K562 (cell line): ENCODE measurements around the gene ASB10. TPM values are rescaled to one million over a fixed set of nuclear protein-coding genes. Genes with fewer than 3 reads are reported as not detected.

Source experiments
- ATF7 ChIP-seq: fragments of 450-650 bp; IDR thresholded peaks from 2 replicates; pipeline ENCODE4 v1.7.1; 2014; ENCODE audit warnings: mild to moderate bottlenecking, moderate library complexity
- E2F3 ChIP-seq: fragments of 250-450 bp; sonication (Bioruptor Pico); IDR thresholded peaks from 2 replicates; pipeline ENCODE4 v1.4.0; 2020; ENCODE audit warnings: mild to moderate bottlenecking
- GATA2 ChIP-seq: sonication (generic); formaldehyde crosslinking; IDR thresholded peaks from 2 replicates; pipeline ENCODE4 v1.4.0; 2020; ENCODE audit warnings: mild to moderate bottlenecking, missing genetic modification reagents
- HDAC3 ChIP-seq: fragments of 450-650 bp; IDR thresholded peaks from 2 replicates; pipeline ENCODE4 v1.6.1; 2018; ENCODE audit warnings: borderline replicate concordance, mild to moderate bottlenecking, moderate library complexity; ENCODE audit not compliant: partially characterized antibody
- L3MBTL2 ChIP-seq: fragments of 450-650 bp; IDR thresholded peaks from 2 replicates; pipeline ENCODE4 v1.6.1; 2016; ENCODE audit warnings: mild to moderate bottlenecking, moderate library complexity
- MYC ChIP-seq, 2 experiments: fragments of 250-450 bp in 1 of 2; sonication (Bioruptor Pico) in 1 of 2; IDR thresholded peaks; 2 replicates each; pipeline versions ENCODE4 v1.5.1 to v1.6.1; 2012 to 2021; ENCODE audit warnings: low read depth in 2 of 2, borderline replicate concordance in 1 of 2, improper control_type of control experiment in 1 of 2, low read length in 1 of 2, mild to moderate bottlenecking in 1 of 2, moderate library complexity in 1 of 2
- NCOR1 ChIP-seq: fragments of 450-650 bp; IDR thresholded peaks from 2 replicates; pipeline ENCODE4 v1.6.1; 2016; ENCODE audit warnings: mild to moderate bottlenecking, moderate library complexity
- POLR2B ChIP-seq: fragments of 450-650 bp; IDR thresholded peaks from 2 replicates; pipeline ENCODE4 v1.6.1; 2018; ENCODE audit warnings: low read depth; ENCODE audit not compliant: partially characterized antibody
- PRPF4 ChIP-seq: fragments of 200-400 bp; formaldehyde crosslinking; IDR thresholded peaks from one replicate; pipeline ENCODE4 v1.6.1; 2017; ENCODE audit warnings: low read length, low read depth, mild to moderate bottlenecking; ENCODE audit not compliant: insufficient read depth, poor library complexity, severe bottlenecking
- SIN3B ChIP-seq: fragments of 450-650 bp; IDR thresholded peaks from 2 replicates; pipeline ENCODE4 v1.6.1; 2017; ENCODE audit warnings: low read depth, mild to moderate bottlenecking, moderate library complexity
- SMAD3 ChIP-seq: fragments of 450-650 bp; formaldehyde crosslinking; conservative IDR thresholded peaks from 2 replicates; pipeline ENCODE4 v1.4.0; 2020; ENCODE audit warnings: mild to moderate bottlenecking
- TFAM ChIP-seq: fragments of 250-450 bp; sonication (Bioruptor Pico); conservative IDR thresholded peaks from 2 replicates; pipeline ENCODE4 v1.5.0; 2021; ENCODE audit warnings: mild to moderate bottlenecking, moderate library complexity
- ZC3H11A ChIP-seq: IDR thresholded peaks from 2 replicates; pipeline ENCODE4 v1.6.1; 2012; ENCODE audit warnings: low read depth, low read length, improper control_type of control experiment
- polyA plus RNA-seq, 8 experiments: library from polyadenylated mRNA; depleted of rRNA in 4 of 8; stranded (reverse) in 5 of 8; unstranded in 3 of 8; fragments of >200 nt; fragmentation: Nextera tagmentation in 2 of 8; fragmentation: Illumina TruSeq in 1 of 8; extraction: Ambion mirVana in 2 of 8; extraction: Trizol in 1 of 8; gene quantifications; 2 replicates each; pipeline versions ENCODE4 v1.2.1 to v1.2.3, GENCODE V29; 2011 to 2014; ENCODE audit warnings: inconsistent platforms in 1 of 8, missing spikeins in 1 of 8
- total RNA-seq, 7 experiments: library from RNA; depleted of rRNA in 6 of 7; stranded (reverse); fragments of >200 nt in 6 of 7; fragmentation: Illumina TruSeq in 2 of 7; extraction: Trizol in 2 of 7; gene quantifications; 2 replicates each; pipeline versions ENCODE4 v1.2.1 to v1.2.3, GENCODE V29; 2011 to 2021; ENCODE audit warnings: low replicate concordance in 1 of 7
- TF ChIP-seq, protein P1 (sequence below), 2 experiments: fragments of 450-650 bp in 1 of 2; sonication (generic) in 1 of 2; formaldehyde crosslinking in 1 of 2; IDR thresholded peaks; 2 replicates each; pipeline versions ENCODE4 v1.7.1 to v1.9.0; 2016 to 2022; ENCODE audit warnings: inconsistent platforms in 1 of 2, mild to moderate bottlenecking in 1 of 2, missing genetic modification reagents in 1 of 2
- TF ChIP-seq, protein P2 (sequence below): fragments of 450-650 bp; IDR thresholded peaks from 2 replicates; pipeline ENCODE4 v1.6.1; 2016; ENCODE audit warnings: low read depth, mild to moderate bottlenecking, moderate library complexity
- TF ChIP-seq, protein P3 (sequence below): fragments of 250-450 bp; sonication (Bioruptor Pico); IDR thresholded peaks from 2 replicates; pipeline ENCODE4 v1.9.0; 2021; ENCODE audit warnings: mild to moderate bottlenecking, inconsistent platforms

The ASB10 gene
- total and polyA plus RNA-seq, 9 of the 15 experiments (the other 6 are each of a cell fraction or from before 2014, with no cell fraction given) = not detected

DNA sequence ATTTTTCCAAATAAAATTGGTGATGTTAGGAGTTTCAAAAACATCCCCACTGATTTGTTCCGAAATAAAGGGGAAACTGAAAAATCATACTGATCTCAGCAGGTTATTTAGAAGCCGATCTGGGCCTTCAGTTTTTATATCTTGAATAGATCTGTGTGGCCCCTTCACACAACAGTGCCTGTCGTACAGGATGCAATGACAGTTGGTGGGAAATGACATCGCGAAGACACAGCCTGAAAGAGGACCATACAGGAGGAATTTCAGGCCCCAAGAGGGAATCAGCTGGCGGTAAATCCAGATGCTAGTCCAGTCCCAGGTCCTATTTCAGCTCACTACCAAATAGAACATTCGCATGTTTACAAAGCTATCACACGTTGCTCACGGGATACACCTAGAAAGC is 20.3 kb upstream of the ASB10 start (continued):
- TF ChIP-seq, protein P1, sequence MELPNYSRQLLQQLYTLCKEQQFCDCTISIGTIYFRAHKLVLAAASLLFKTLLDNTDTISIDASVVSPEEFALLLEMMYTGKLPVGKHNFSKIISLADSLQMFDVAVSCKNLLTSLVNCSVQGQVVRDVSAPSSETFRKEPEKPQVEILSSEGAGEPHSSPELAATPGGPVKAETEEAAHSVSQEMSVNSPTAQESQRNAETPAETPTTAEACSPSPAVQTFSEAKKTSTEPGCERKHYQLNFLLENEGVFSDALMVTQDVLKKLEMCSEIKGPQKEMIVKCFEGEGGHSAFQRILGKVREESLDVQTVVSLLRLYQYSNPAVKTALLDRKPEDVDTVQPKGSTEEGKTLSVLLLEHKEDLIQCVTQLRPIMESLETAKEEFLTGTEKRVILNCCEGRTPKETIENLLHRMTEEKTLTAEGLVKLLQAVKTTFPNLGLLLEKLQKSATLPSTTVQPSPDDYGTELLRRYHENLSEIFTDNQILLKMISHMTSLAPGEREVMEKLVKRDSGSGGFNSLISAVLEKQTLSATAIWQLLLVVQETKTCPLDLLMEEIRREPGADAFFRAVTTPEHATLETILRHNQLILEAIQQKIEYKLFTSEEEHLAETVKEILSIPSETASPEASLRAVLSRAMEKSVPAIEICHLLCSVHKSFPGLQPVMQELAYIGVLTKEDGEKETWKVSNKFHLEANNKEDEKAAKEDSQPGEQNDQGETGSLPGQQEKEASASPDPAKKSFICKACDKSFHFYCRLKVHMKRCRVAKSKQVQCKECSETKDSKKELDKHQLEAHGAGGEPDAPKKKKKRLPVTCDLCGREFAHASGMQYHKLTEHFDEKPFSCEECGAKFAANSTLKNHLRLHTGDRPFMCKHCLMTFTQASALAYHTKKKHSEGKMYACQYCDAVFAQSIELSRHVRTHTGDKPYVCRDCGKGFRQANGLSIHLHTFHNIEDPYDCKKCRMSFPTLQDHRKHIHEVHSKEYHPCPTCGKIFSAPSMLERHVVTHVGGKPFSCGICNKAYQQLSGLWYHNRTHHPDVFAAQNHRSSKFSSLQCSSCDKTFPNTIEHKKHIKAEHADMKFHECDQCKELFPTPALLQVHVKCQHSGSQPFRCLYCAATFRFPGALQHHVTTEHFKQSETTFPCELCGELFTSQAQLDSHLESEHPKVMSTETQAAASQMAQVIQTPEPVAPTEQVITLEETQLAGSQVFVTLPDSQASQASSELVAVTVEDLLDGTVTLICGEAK (IDR thresholded peaks at IDR 0.05) = no peak
- TF ChIP-seq, protein P1 (CRISPR knock-in tag; IDR thresholded peaks at IDR 0.05) = no peak
- TF ChIP-seq GATA2 (CRISPR knock-in tag) (no peak; the same call in 1 of the 2 replicates), PRPF4 (no peak), TFAM (CRISPR knock-in tag) (no peak), HDAC3 (no peak), ATF7 (no peak), L3MBTL2 (0 out of 2 replicates have a peak, but pooled peaks have one; percentile 35), E2F3 (CRISPR knock-in tag) (no peak), ZC3H11A (no peak), POLR2B (no peak), MYC (IDR thresholded peaks at IDR 0.05; ENCODE audit: low read depth, low read length) (no peak; the same call in 1 of the 2 replicates), MYC (CRISPR knock-in tag; IDR thresholded peaks at IDR 0.05; ENCODE audit: borderline replicate concordance, low read depth) (no peak), SMAD3 (CRISPR knock-in tag) (no peak), SIN3B (no peak), NCOR1 (no peak)
- TF ChIP-seq, protein P2, sequence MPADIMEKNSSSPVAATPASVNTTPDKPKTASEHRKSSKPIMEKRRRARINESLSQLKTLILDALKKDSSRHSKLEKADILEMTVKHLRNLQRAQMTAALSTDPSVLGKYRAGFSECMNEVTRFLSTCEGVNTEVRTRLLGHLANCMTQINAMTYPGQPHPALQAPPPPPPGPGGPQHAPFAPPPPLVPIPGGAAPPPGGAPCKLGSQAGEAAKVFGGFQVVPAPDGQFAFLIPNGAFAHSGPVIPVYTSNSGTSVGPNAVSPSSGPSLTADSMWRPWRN = no peak; the same call in 1 of the 2 replicates
- TF ChIP-seq, protein P3, sequence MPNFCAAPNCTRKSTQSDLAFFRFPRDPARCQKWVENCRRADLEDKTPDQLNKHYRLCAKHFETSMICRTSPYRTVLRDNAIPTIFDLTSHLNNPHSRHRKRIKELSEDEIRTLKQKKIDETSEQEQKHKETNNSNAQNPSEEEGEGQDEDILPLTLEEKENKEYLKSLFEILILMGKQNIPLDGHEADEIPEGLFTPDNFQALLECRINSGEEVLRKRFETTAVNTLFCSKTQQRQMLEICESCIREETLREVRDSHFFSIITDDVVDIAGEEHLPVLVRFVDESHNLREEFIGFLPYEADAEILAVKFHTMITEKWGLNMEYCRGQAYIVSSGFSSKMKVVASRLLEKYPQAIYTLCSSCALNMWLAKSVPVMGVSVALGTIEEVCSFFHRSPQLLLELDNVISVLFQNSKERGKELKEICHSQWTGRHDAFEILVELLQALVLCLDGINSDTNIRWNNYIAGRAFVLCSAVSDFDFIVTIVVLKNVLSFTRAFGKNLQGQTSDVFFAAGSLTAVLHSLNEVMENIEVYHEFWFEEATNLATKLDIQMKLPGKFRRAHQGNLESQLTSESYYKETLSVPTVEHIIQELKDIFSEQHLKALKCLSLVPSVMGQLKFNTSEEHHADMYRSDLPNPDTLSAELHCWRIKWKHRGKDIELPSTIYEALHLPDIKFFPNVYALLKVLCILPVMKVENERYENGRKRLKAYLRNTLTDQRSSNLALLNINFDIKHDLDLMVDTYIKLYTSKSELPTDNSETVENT = no peak
